IPS DF 6.9 (cell line): ENCODE measurements around the gene DAZAP1.

Experiments used
- DNase-seq: peaks from one replicate; pipeline ENCODE4 v3.0.0-alpha.2; 2013; ENCODE audit warnings: low read depth, low spot score
- H3K27ac ChIP-seq: one replicate; pipeline ENCODE4 v1.5.1; 2013; ENCODE audit warnings: low read length, control low read depth
- H3K27me3 ChIP-seq: 2 replicates; pipeline ENCODE4 v1.6.1; 2013; ENCODE audit warnings: mild to moderate bottlenecking, low read length; ENCODE audit not compliant: control insufficient read depth, insufficient read depth
- H3K36me3 ChIP-seq: 2 replicates; pipeline ENCODE4 v1.6.1; 2013; ENCODE audit warnings: low read length; ENCODE audit not compliant: control insufficient read depth, insufficient read depth
- H3K4me1 ChIP-seq: 2 replicates; pipeline ENCODE4 v1.6.1; 2013; ENCODE audit warnings: low read length; ENCODE audit not compliant: control insufficient read depth, insufficient read depth
- H3K4me3 ChIP-seq: 2 replicates; pipeline ENCODE4 v1.5.1; 2013; ENCODE audit warnings: mild to moderate bottlenecking, low read length
- H3K9me3 ChIP-seq: 2 replicates; pipeline ENCODE4 v1.6.1; 2013; ENCODE audit warnings: low read length, inconsistent platforms; ENCODE audit not compliant: control insufficient read depth, insufficient read depth
- WGBS: extraction: QIAGEN DNeasy Blood & Tissue Kit; methylation state at CpG from one replicate; pipeline ENCODE4 v1.1.7; 2013; ENCODE audit warnings: mixed read lengths, missing lambda C conversion rate; ENCODE audit not compliant: insufficient read length, insufficient coverage; 5-methylcytosine and 5-hydroxymethylcytosine counted together

DAZAP1 gene

DNA sequence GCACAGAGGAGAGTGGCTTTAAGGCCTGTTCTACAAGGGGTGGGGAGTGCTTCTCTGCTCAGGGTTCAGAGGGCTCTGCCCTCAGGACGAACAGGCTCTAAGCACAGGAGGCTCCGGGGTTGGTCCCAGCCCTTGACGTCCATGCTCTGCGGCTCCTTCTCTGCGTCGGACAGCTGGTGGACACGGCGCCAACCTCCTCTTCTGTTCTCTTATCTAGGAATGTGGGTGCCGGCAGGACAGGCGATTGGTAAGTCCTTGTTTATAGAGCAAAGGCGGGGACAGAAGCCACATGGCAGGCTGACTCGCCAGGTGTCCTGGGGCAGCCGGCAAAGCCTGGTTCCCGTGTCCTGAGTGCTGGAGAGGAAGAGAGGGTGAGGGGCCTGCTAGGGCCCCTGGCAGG, 22.4 kb downstream of the DAZAP1 start:
- no CpG with 5 or more reads among the region's 14 CpGs for WGBS
- Histone ChIP-seq H3K4me3 (no peak overlapping the region), H3K27ac (no peak overlapping the region), H3K36me3 (peaks cover 60% of the 10 kb centered on the region), H3K4me1 (no peaks in the 10 kb centered on the region), H3K9me3 (no peaks in the 10 kb centered on the region), H3K27me3 (no peaks in the 10 kb centered on the region)
- DNase-seq: no peak

DNA sequence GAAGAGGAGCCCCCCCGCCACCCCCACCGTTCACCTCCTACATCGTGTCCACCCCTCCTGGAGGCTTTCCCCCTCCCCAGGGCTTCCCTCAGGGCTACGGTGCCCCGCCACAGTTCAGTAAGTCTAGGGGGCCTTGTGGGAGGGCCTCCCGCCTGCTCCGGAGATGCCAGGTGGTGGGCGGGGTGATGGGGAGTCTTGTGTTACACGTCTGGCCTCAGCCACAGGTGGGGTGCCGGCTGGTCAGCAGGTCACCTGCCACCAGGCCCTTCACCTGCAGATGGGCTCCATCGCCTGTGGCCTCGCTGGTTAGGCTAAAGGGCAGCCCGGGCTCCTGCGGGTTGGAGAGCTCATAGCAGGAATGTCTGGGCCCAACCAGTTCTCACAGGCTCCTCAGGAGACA, 22.9 kb downstream of the DAZAP1 start:
- H3K4me1 ChIP-seq: no peaks in the 10 kb centered on the region
- no peaks in the 10 kb centered on the region for H3K27me3 ChIP-seq
- peaks cover 59% of the 10 kb centered on the region for H3K36me3 ChIP-seq
- no peak overlapping the region for H3K27ac ChIP-seq
- DNase-seq: no peak
- H3K4me3 ChIP-seq: no peak overlapping the region
- no peaks in the 10 kb centered on the region for H3K9me3 ChIP-seq
- WGBS: no CpG with 5 or more reads among the region's 14 CpGs

- Histone ChIP-seq H3K27ac (no peak overlapping the region), H3K27me3 (no peaks in the 10 kb centered on the region), H3K9me3 (no peaks in the 10 kb centered on the region), H3K4me1 (no peaks in the 10 kb centered on the region), H3K36me3 (peaks cover 56% of the 10 kb centered on the region), H3K4me3 (no peak overlapping the region)
- no peak for DNase-seq
- WGBS: no CpG with 5 or more reads among the region's 24 CpGs
Measured at GRCh38 chr19:1431759-1432506, 24.5 kb downstream of the DAZAP1 start.

- no peak for DNase-seq
- no peak overlapping the region for H3K27ac ChIP-seq
- peaks cover 53% of the 10 kb centered on the region for H3K36me3 ChIP-seq
- H3K4me3 ChIP-seq: no peak overlapping the region
- WGBS: no CpG with 5 or more reads among the region's 16 CpGs
- H3K4me1 ChIP-seq: no peaks in the 10 kb centered on the region
- H3K9me3 ChIP-seq: no peaks in the 10 kb centered on the region
- no peaks in the 10 kb centered on the region for H3K27me3 ChIP-seq
Measured at GRCh38 chr19:1432507-1432887, 25.1 kb downstream of the DAZAP1 start.

DNA sequence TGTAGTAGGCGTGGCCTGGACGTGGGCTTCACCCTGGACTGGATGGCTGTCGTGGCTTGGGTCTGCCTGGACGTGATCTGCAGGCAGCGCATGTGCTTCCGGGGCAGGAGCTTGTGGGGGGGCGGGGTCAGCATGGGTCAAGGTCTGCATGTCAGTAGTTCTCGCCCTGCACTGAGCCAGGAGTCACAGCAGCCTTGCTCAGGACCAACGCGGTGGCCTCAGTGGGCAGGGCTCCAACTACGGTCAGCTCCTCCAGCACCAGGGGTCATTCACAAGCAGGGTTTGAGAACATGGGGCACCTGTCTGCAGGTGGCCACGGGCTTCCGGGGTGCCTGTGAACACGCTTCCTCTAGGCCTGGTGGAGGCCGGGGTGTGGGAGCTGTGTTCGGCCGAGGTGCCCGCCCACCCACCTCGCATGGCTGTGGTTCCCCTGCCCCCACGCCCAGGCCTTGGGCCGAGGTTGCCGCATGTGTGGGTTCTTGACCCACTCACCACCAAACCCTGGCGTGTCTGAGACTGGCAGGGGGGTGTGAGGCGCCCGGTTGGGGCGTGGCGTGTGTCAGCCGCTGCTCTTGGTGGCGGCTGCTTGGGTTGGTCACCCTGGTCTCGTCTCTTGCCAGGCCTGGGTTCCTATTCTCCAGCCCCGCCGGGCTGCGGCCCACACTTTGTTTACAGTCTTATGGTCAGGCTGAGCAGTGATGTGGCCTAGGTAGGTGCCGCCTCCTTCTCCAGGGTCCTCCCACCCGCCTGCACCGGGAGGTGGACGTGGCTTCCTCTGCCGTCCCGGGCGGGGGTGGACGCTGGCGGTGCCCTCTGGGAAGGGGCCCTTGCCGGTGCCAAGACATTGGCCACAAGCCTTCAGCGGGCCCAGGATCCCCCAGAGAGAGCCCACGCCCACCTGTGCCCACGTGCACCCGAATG, 26.0 kb downstream of the DAZAP1 start:
- no peak overlapping the region for H3K27ac ChIP-seq
- H3K27me3 ChIP-seq: no peaks in the 10 kb centered on the region
- H3K4me1 ChIP-seq: no peaks in the 10 kb centered on the region
- no CpG with 5 or more reads among the region's 47 CpGs for WGBS
- no peaks in the 10 kb centered on the region for H3K9me3 ChIP-seq
- no peak for DNase-seq
- H3K4me3 ChIP-seq: no peak overlapping the region
- peaks cover 53% of the 10 kb centered on the region for H3K36me3 ChIP-seq

- no peak overlapping the region for H3K27ac ChIP-seq
- no peak overlapping the region for H3K4me3 ChIP-seq
- DNase-seq: no peak
Measured at GRCh38 chr19:1434040-1434366, 26.6 kb downstream of the DAZAP1 start.

DNA sequence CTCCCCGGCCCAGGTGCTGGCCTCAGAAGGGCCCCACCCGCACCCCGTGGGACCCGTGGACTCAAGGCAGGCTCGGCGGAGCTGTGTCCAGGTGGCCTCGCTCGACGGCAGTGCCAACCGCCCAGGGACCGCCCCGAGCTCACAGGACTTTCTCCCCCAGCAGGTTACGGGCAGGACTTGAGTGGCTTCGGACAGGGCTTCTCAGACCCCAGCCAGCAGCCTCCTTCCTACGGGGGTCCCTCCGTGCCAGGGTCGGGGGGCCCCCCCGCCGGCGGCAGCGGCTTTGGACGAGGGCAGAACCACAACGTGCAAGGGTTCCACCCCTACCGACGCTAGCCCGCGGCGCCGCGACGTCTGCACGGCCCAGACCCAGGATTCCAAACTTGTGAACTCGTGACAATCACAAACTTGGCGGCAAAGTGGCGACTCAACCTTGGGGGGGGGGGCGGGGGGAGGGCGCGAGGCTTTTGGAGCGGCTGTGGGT, 27.2 kb downstream of the DAZAP1 start:
- Histone ChIP-seq H3K27ac (no peak overlapping the region), H3K36me3 (peaks cover 46% of the 10 kb centered on the region), H3K9me3 (no peaks in the 10 kb centered on the region), H3K4me3 (no peak overlapping the region; the same call in 1 of the 2 replicates), H3K27me3 (no peaks in the 10 kb centered on the region), H3K4me1 (peaks cover 2% of the 10 kb centered on the region)
- WGBS: no CpG with 5 or more reads among the region's 39 CpGs
- DNase-seq: no peak

More at GRCh38 chr19:1434040-1434366, 26.6 kb downstream of the DAZAP1 start:
- Histone ChIP-seq H3K36me3 (peaks cover 48% of the 10 kb centered on the region), H3K27me3 (no peaks in the 10 kb centered on the region), H3K4me1 (no peaks in the 10 kb centered on the region), H3K9me3 (no peaks in the 10 kb centered on the region)
- WGBS: no CpG with 5 or more reads among the region's 17 CpGs

DNA sequence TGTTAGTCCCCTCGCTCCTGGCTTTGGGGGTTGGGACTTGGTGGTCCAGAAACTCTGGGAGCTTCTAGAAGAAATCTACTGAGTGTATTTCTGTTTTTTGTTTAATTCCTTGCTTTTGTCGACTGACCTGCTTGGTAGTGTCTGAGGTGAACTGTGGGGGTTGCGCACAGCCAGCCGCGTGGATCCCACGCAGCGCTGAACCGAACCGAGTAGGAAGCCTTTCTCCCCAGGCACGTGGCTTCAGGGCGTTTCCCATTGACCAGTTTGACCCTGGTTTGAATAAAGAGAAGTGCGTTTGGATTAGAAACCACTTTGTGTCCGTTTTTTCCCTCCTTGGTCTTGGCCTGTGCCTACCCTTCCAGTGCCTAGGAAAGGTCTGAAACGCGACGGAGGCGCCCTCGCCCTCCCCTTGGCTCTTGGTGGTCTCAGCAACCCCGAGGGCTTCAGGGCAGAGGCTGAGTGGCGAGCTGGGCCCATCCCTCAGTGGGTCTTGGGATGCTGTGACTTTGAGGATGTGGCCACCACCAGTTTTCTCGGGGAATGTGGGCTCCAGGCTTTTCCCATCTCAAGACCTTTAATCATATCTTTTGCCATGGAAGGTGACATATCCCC, 28.1 kb downstream of the DAZAP1 start:
- Histone ChIP-seq H3K27me3 (no peaks in the 10 kb centered on the region), H3K36me3 (peaks cover 47% of the 10 kb centered on the region), H3K4me1 (peaks cover 5% of the 10 kb centered on the region), H3K4me3 (no peak overlapping the region), H3K9me3 (no peaks in the 10 kb centered on the region), H3K27ac (no peak overlapping the region)
- WGBS: no CpG with 5 or more reads among the region's 21 CpGs
- DNase-seq: no peak

DNA sequence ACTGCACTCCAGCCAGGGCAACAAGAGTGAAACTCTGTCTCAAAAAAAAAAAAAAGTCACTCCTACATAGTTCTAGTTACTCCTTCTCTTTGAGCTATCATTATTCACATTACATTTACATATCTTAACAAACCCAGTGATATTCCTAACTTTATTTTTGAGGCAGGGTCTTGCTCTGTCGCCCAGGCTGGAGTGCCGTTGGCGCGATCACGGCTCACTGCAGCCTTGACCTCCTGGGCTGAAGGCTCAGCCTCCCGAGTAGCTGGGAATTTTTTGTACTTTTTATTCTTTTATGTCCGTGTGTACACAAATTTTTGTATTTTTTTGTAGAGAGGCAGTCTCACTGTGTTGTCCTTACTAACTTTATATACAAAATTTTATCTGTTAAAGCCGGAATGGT, 30.2 kb downstream of the DAZAP1 start:
- Histone ChIP-seq H3K9me3 (no peaks in the 10 kb centered on the region), H3K4me3 (no peak overlapping the region), H3K27ac (no peak overlapping the region), H3K36me3 (peaks cover 54% of the 10 kb centered on the region), H3K27me3 (no peaks in the 10 kb centered on the region), H3K4me1 (peaks cover 5% of the 10 kb centered on the region)
- WGBS: no CpG with 5 or more reads among the region's 8 CpGs
- no peak for DNase-seq
